Lung (tissue), 12 donors: ENCODE measurements around the gene USP12. TPM values are rescaled to one million over a fixed set of nuclear protein-coding genes. Genes with fewer than 3 reads are reported as not detected.

ENCODE experiments used
- ATAC-seq: fragments of 200-7000 bp; cut with Tn5 transposase; one replicate; pipeline ENCODE4 v1.9.1; 2020; ENCODE audit warnings: moderate number of reproducible peaks; ENCODE audit not compliant: insufficient read depth, low FRiP score
- DNase-seq, 3 donors: peaks; one replicate each; pipeline ENCODE4 v3.0.0-alpha.2; 2013 to 2017
- H3K27ac ChIP-seq, 2 donors: one replicate each; pipeline ENCODE4 v1.5.1; 2013; ENCODE audit warnings: mild to moderate bottlenecking in 2 of 2, moderate library complexity in 2 of 2, control low read depth in 1 of 2, inconsistent platforms in 1 of 2, low read depth in 1 of 2, low read length in 1 of 2
- H3K27me3 ChIP-seq, 3 donors: one replicate each; pipeline ENCODE4 v1.5.1; 2013; ENCODE audit warnings: low read length in 2 of 3; ENCODE audit not compliant: control insufficient read depth in 3 of 3, insufficient read depth in 3 of 3
- H3K36me3 ChIP-seq, 4 donors: one replicate each; pipeline ENCODE4 v1.5.1; 2013; ENCODE audit warnings: low read length in 4 of 4, mild to moderate bottlenecking in 1 of 4, moderate library complexity in 1 of 4; ENCODE audit not compliant: control insufficient read depth in 4 of 4, insufficient read depth in 4 of 4
- H3K4me1 ChIP-seq, 5 donors: one replicate each; pipeline ENCODE4 v1.5.1; 2013; ENCODE audit warnings: low read length in 5 of 5, mild to moderate bottlenecking in 2 of 5, moderate library complexity in 1 of 5; ENCODE audit not compliant: control insufficient read depth in 5 of 5, insufficient read depth in 5 of 5
- H3K4me3 ChIP-seq: one replicate; pipeline ENCODE4 v1.5.1; 2013; ENCODE audit warnings: mild to moderate bottlenecking, control low read depth, moderate library complexity
- H3K9ac ChIP-seq, 2 donors: one replicate each; pipeline ENCODE4 v1.5.1; 2013; ENCODE audit warnings: low read length in 2 of 2, control low read depth in 1 of 2; ENCODE audit not compliant: insufficient read depth in 1 of 2
- H3K9me3 ChIP-seq, 4 donors: one replicate each; pipeline ENCODE4 v1.5.1; 2013; ENCODE audit warnings: low read length in 3 of 4, mild to moderate bottlenecking in 1 of 4, moderate library complexity in 1 of 4; ENCODE audit not compliant: control insufficient read depth in 4 of 4, insufficient read depth in 3 of 4
- CTCF ChIP-seq: IDR thresholded peaks from 2 replicates; pipeline ENCODE4 v1.5.1; 2012; ENCODE audit warnings: mild to moderate bottlenecking; ENCODE audit errors: control extremely low read depth, extremely low read depth
- WGBS, 2 donors: extraction: QIAGEN DNeasy Blood & Tissue Kit; methylation state at CpG; one replicate each; pipeline ENCODE4 v1.1.7; 2013; 5-methylcytosine and 5-hydroxymethylcytosine counted together
- polyA plus RNA-seq, 2 donors: library from polyadenylated mRNA; stranded (reverse); fragments of 200-250 nt; gene quantifications; one replicate each; pipeline ENCODE4 v1.2.1, GENCODE V29; 2013
- total RNA-seq, 2 donors: library from RNA; depleted of rRNA in 1 of 2; stranded (reverse); fragments of >200 nt in 1 of 2; gene quantifications; one replicate each; pipeline ENCODE4 v1.2.1, GENCODE V29; 2014 to 2021
- donor health status: control.
- donor health status: control.
- donor health status: Bipolar disorder and iron deficiency.
- donor health status: healthy.
- donor health status: DM: yes; HTN: yes; CAD: no.

USP12 gene
- total and polyA plus RNA-seq, 4 donors = 12.6 to 60.0 (median 19.2) TPM

GRCh38 chr13:27113436-27113835, 58.2 kb downstream of the USP12 start:
- no peak overlapping the region for H3K9ac ChIP-seq
- peaks cover 0 to 2% (median 0%) of the 10 kb centered on the region in 5 donors for H3K4me1 ChIP-seq
- H3K9me3 ChIP-seq = no peaks in the 10 kb centered on the region
- H3K27me3 ChIP-seq = no peaks in the 10 kb centered on the region
- H3K27ac ChIP-seq = no peak overlapping the region
- WGBS, 2 donors = 89 to 95% methylated on average over 4 of the region's 4 CpGs
- H3K4me3 ChIP-seq = no peak overlapping the region
- ATAC-seq = no peak
- no peak for DNase-seq
- no peak for TF ChIP-seq CTCF
- peaks cover 0 to 6% (median 4%) of the 10 kb centered on the region in 4 donors for H3K36me3 ChIP-seq

- ATAC-seq (no peak), DNase-seq (no peak)
- H3K9me3 ChIP-seq = no peaks in the 10 kb centered on the region
- H3K27me3 ChIP-seq = no peaks in the 10 kb centered on the region
- no peak overlapping the region for H3K4me3 ChIP-seq
- TF ChIP-seq CTCF = no peak
- H3K36me3 ChIP-seq = peaks cover 0 to 6% (median 4%) of the 10 kb centered on the region in 4 donors
- no peak overlapping the region for H3K27ac ChIP-seq
- no peak overlapping the region for H3K9ac ChIP-seq
- peaks cover 0 to 2% (median 0%) of the 10 kb centered on the region in 5 donors for H3K4me1 ChIP-seq
Observed at GRCh38 chr13:27112006-27112405, 59.6 kb downstream of the USP12 start.

- ATAC-seq (no peak), DNase-seq (no peak)
- H3K27ac ChIP-seq = no peak overlapping the region
- no peaks in the 10 kb centered on the region for H3K27me3 ChIP-seq
- no peak overlapping the region for H3K4me3 ChIP-seq
- peaks cover 4 to 8% (median 6%) of the 10 kb centered on the region in 4 donors for H3K36me3 ChIP-seq
- WGBS, 2 donors = 86 to 96% methylated on average over 3 of the region's 3 CpGs
- peaks cover 0 to 2% (median 0%) of the 10 kb centered on the region in 5 donors for H3K4me1 ChIP-seq
- no peak overlapping the region for H3K9ac ChIP-seq
- H3K9me3 ChIP-seq = no peaks in the 10 kb centered on the region
- no peak for TF ChIP-seq CTCF
Observed at GRCh38 chr13:27110056-27110746, 61.4 kb downstream of the USP12 start.

- Histone ChIP-seq H3K27me3 (no peaks in the 10 kb centered on the region), H3K9me3 (no peaks in the 10 kb centered on the region), H3K9ac (no peak overlapping the region), H3K27ac (no peak overlapping the region), H3K36me3 (peaks cover 6 to 10% (median 8%) of the 10 kb centered on the region in 4 donors), H3K4me3 (no peak overlapping the region), H3K4me1 (no peaks in the 10 kb centered on the region)
- TF ChIP-seq CTCF = no peak
- DNase-seq (no peak), ATAC-seq (no peak)
- WGBS, 2 donors = 93 to 97% methylated on average over 5 of the region's 5 CpGs
Observed at GRCh38 chr13:27106144-27106543, 65.5 kb downstream of the USP12 start.
